H1 (cell line): ENCODE data around the gene MSI1. TPM values are rescaled to one million over a fixed set of nuclear protein-coding genes. Genes with fewer than 3 reads are reported as not detected.

Experiments used
- ATF2 ChIP-seq: IDR thresholded peaks from 2 replicates; pipeline ENCODE4 v1.6.1; 2012; ENCODE audit warnings: low read length, inconsistent platforms
- BACH1 ChIP-seq: IDR thresholded peaks from 2 replicates; pipeline ENCODE4 v1.6.1; 2012; ENCODE audit warnings: low read length, improper control_type of control experiment
- BCL11A ChIP-seq, 2 experiments: IDR thresholded peaks; one replicate each; pipeline ENCODE4 v1.6.1; 2011; ENCODE audit warnings: low read depth in 2 of 2, low read length in 2 of 2, mild to moderate bottlenecking in 2 of 2
- CEBPB ChIP-seq: IDR thresholded peaks from 2 replicates; pipeline ENCODE4 v1.6.1; 2012; ENCODE audit warnings: low read depth, low read length
- GABPA ChIP-seq: IDR thresholded peaks from 2 replicates; pipeline ENCODE4 v1.6.1; 2011; ENCODE audit warnings: mild to moderate bottlenecking, low read length, moderate library complexity, borderline replicate concordance; ENCODE audit not compliant: insufficient read depth
- HDAC6 ChIP-seq: IDR thresholded peaks from one replicate; pipeline ENCODE4 v1.7.1; 2012; ENCODE audit warnings: low read depth, mild to moderate bottlenecking, inconsistent platforms, low read length, moderate library complexity
- JUN ChIP-seq: IDR thresholded peaks from 2 replicates; pipeline ENCODE4 v1.6.1; 2011; ENCODE audit warnings: low read depth, mild to moderate bottlenecking, improper control_type of control experiment, low read length
- MAFK ChIP-seq: IDR thresholded peaks from 2 replicates; pipeline ENCODE4 v1.6.1; 2012; ENCODE audit warnings: low read depth, mild to moderate bottlenecking, improper control_type of control experiment, low read length
- MAX ChIP-seq: IDR thresholded peaks from 2 replicates; pipeline ENCODE4 v1.6.1; 2012; ENCODE audit warnings: inconsistent platforms
- NANOG ChIP-seq: IDR thresholded peaks from 2 replicates; pipeline ENCODE4 v1.6.1; 2011; ENCODE audit warnings: low read length, low read depth, mild to moderate bottlenecking, inconsistent platforms; ENCODE audit not compliant: insufficient read depth, poor library complexity, severe bottlenecking
- RAD21 ChIP-seq, 2 experiments: IDR thresholded peaks in 1 of 2; conservative IDR thresholded peaks in 1 of 2; 2 replicates each; pipeline ENCODE4 v1.6.1; 2011; ENCODE audit warnings: low read depth in 2 of 2, low read length in 2 of 2, improper control_type of control experiment in 1 of 2, inconsistent platforms in 1 of 2, mild to moderate bottlenecking in 1 of 2, moderate library complexity in 1 of 2
- RFX5 ChIP-seq: IDR thresholded peaks from 2 replicates; pipeline ENCODE4 v1.6.1; 2011; ENCODE audit warnings: low read depth, low read length, improper control_type of control experiment, borderline replicate concordance
- SIN3A ChIP-seq, 2 experiments: IDR thresholded peaks in 1 of 2; conservative IDR thresholded peaks in 1 of 2; 2 replicates each; pipeline ENCODE4 v1.6.1; 2011 to 2012; ENCODE audit warnings: low read length in 2 of 2, improper control_type of control experiment in 1 of 2, low read depth in 1 of 2, mild to moderate bottlenecking in 1 of 2
- SP1 ChIP-seq: IDR thresholded peaks from 2 replicates; pipeline ENCODE4 v1.6.1; 2011; ENCODE audit warnings: low read depth, low read length
- SP4 ChIP-seq: IDR thresholded peaks from 2 replicates; pipeline ENCODE4 v1.6.1; 2012; ENCODE audit warnings: low read length, inconsistent platforms
- SUZ12 ChIP-seq: fragments of 200-600 bp; sonication (generic); IDR thresholded peaks from 2 replicates; pipeline ENCODE4 v1.6.1; 2012; ENCODE audit warnings: mild to moderate bottlenecking, inconsistent platforms, low read length, moderate library complexity, mixed read lengths
- TAF1 ChIP-seq: IDR thresholded peaks from 2 replicates; pipeline ENCODE4 v1.6.1; 2011; ENCODE audit warnings: mild to moderate bottlenecking, low read depth, low read length
- USF2 ChIP-seq: IDR thresholded peaks from 2 replicates; pipeline ENCODE4 v1.6.1; 2011; ENCODE audit warnings: low read length, improper control_type of control experiment
- YY1 ChIP-seq: IDR thresholded peaks from 2 replicates; pipeline ENCODE4 v1.6.1; 2011; ENCODE audit warnings: low read depth, mild to moderate bottlenecking, low read length
- ZNF274 ChIP-seq: IDR thresholded peaks from 2 replicates; pipeline ENCODE4 v1.7.0; 2012; ENCODE audit warnings: low read length, borderline replicate concordance; ENCODE audit errors: extremely low read depth
- polyA plus RNA-seq, 7 experiments: library from polyadenylated mRNA; depleted of rRNA in 3 of 7; stranded (reverse) in 5 of 7; unstranded in 2 of 7; fragments of >200 nt in 5 of 7; fragments of 200-250 nt in 2 of 7; gene quantifications; 1 replicate in 5 of 7; 2 replicates in 1 of 7; 4 replicates in 1 of 7; pipeline versions ENCODE4 v1.2.1 to v1.2.3, GENCODE V29; 2011 to 2013; ENCODE audit warnings: missing spikeins in 2 of 7, mixed read lengths in 2 of 7
- total RNA-seq: library from RNA; stranded (reverse); fragmentation: NEBNext Ultra II Directional; extraction: Animal tissue kit (Norgen Biotek cat#: 25700); gene quantifications from 2 replicates; pipeline ENCODE4 v1.2.1, GENCODE V29; 2021

Gene MSI1
- total and polyA plus RNA-seq, 2 of the 8 experiments (the other 6 are each of a cell fraction or from before 2014, with no cell fraction given): 13.5 to 51.9 TPM

GRCh38 chr12:120317224-120318105, 51.5 kb downstream of the MSI1 start (continued):
- TF ChIP-seq JUN (no peak), ZNF274 (no peak), GABPA (no peak), RFX5 (no peak), BCL11A (IDR thresholded peaks at IDR 0.05; ENCODE audit: low read depth in 2 of 2, low read length in 2 of 2) (no peak), SP1 (peak; percentile 70; the same call in 1 of the 2 replicates), SP4 (0 out of 2 replicates have a peak, but pooled peaks have one; percentile 52), NANOG (no peak), HDAC6 (no peak), BACH1 (no peak), SIN3A (conservative IDR thresholded peaks at IDR 0.05 in 1 of 2, IDR thresholded peaks at IDR 0.05 in 1 of 2; ENCODE audit: low read depth in 1 of 2, low read length in 2 of 2) (peak in 1 of 2 experiments; percentile 67; a peak in 2 of 4 replicates), MAX (peak; percentile 99), SUZ12 (no peak), MAFK (no peak), CEBPB (peak; percentile 53; the same call in 1 of the 2 replicates), USF2 (peak; percentile 99), RAD21 (IDR thresholded peaks at IDR 0.05 in 1 of 2, conservative IDR thresholded peaks at IDR 0.05 in 1 of 2; ENCODE audit: low read depth in 2 of 2, low read length in 2 of 2) (peak; percentile 23; a peak in 2 of 4 replicates), YY1 (peak; percentile 38; the same call in 1 of the 2 replicates), ATF2 (peak; percentile 96), TAF1 (peak; percentile 90)
